ENCODE measurements around the gene CTBP2.

The CTBP2 gene

GRCh38 chr10:125106586-125106985 lies 53.8 kb downstream of the CTBP2 start:
- no peak for DNase-seq (ENCODE audit: low read depth in 2 of 2)

- no peak for DNase-seq (ENCODE audit: low read depth in 2 of 2)
Measured at GRCh38 chr10:125105706-125106255, 54.6 kb downstream of the CTBP2 start.

GRCh38 chr10:125105155-125105554 lies 55.2 kb downstream of the CTBP2 start:
- DNase-seq (ENCODE audit: low read depth in 2 of 2) = no peak

- no peak for DNase-seq (ENCODE audit: low read depth in 2 of 2)
Measured at GRCh38 chr10:125104559-125104958, 55.8 kb downstream of the CTBP2 start.

GRCh38 chr10:125103924-125104323 lies 56.4 kb downstream of the CTBP2 start:
- no peak for DNase-seq (ENCODE audit: low read depth in 2 of 2)

GRCh38 chr10:125103466-125103865 lies 56.9 kb downstream of the CTBP2 start:
- DNase-seq (ENCODE audit: low read depth in 2 of 2) = no peak

GRCh38 chr10:125102821-125103220 lies 57.5 kb downstream of the CTBP2 start:
- no peak for DNase-seq (ENCODE audit: low read depth in 2 of 2)

- no peak for DNase-seq (ENCODE audit: low read depth in 2 of 2)
Measured at GRCh38 chr10:125102246-125102645, 58.1 kb downstream of the CTBP2 start.

GRCh38 chr10:125101581-125101980 lies 58.8 kb downstream of the CTBP2 start:
- DNase-seq (ENCODE audit: low read depth in 2 of 2) = no peak

GRCh38 chr10:125101049-125101448 lies 59.3 kb downstream of the CTBP2 start:
- DNase-seq (ENCODE audit: low read depth in 2 of 2) = no peak

- no peak for DNase-seq (ENCODE audit: low read depth in 2 of 2)
Measured at GRCh38 chr10:125097409-125098070, 62.8 kb downstream of the CTBP2 start.

GRCh38 chr10:125096975-125097374 lies 63.4 kb downstream of the CTBP2 start:
- no peak for DNase-seq (ENCODE audit: low read depth in 2 of 2)

GRCh38 chr10:125096371-125096770 lies 64.0 kb downstream of the CTBP2 start:
- DNase-seq (ENCODE audit: low read depth in 2 of 2) = no peak

GRCh38 chr10:125095776-125096175 lies 64.6 kb downstream of the CTBP2 start:
- no peak for DNase-seq (ENCODE audit: low read depth in 2 of 2)

GRCh38 chr10:125095228-125095627 lies 65.1 kb downstream of the CTBP2 start:
- no peak for DNase-seq (ENCODE audit: low read depth in 2 of 2)

- no peak for DNase-seq (ENCODE audit: low read depth in 2 of 2)
Measured at GRCh38 chr10:125094806-125095205, 65.6 kb downstream of the CTBP2 start.

- no peak for DNase-seq (ENCODE audit: low read depth in 2 of 2)
Measured at GRCh38 chr10:125093974-125094705, 66.2 kb downstream of the CTBP2 start.

- no peak for DNase-seq (ENCODE audit: low read depth in 2 of 2)
Measured at GRCh38 chr10:125093199-125093973, 67.0 kb downstream of the CTBP2 start.

GRCh38 chr10:125092564-125093031 lies 67.8 kb downstream of the CTBP2 start:
- DNase-seq (ENCODE audit: low read depth in 2 of 2) = no peak

- DNase-seq (ENCODE audit: low read depth in 2 of 2) = no peak
Measured at GRCh38 chr10:125091891-125092290, 68.5 kb downstream of the CTBP2 start.

- no peak for DNase-seq (ENCODE audit: low read depth in 2 of 2)
Measured at GRCh38 chr10:125089469-125089868, 70.9 kb downstream of the CTBP2 start.

GRCh38 chr10:125087897-125088215 lies 72.5 kb downstream of the CTBP2 start:
- no peak for DNase-seq (ENCODE audit: low read depth in 2 of 2)

Measured in stimulated activated CD8-positive, alpha-beta memory T cell treated with anti-CD3 and anti-CD28 coated beads, Interleukin-7, amount 100 ng/mL, for 1 hour (primary cell).